CD4-positive, alpha-beta T cell treated with Interleukin-6 for 4 hours (primary cell): ENCODE measurements around the gene STON2.
"Not testable (repeated sequence)": the region's sequence is repeated elsewhere in the genome, so short reads cannot be mapped to it uniquely, and the experiment has no call there.

Experiments used
- DNase-seq: peaks from one replicate; pipeline ENCODE4 v3.0.0-alpha.2; 2020; ENCODE audit warnings: mixed read lengths

The STON2 gene, protein sequence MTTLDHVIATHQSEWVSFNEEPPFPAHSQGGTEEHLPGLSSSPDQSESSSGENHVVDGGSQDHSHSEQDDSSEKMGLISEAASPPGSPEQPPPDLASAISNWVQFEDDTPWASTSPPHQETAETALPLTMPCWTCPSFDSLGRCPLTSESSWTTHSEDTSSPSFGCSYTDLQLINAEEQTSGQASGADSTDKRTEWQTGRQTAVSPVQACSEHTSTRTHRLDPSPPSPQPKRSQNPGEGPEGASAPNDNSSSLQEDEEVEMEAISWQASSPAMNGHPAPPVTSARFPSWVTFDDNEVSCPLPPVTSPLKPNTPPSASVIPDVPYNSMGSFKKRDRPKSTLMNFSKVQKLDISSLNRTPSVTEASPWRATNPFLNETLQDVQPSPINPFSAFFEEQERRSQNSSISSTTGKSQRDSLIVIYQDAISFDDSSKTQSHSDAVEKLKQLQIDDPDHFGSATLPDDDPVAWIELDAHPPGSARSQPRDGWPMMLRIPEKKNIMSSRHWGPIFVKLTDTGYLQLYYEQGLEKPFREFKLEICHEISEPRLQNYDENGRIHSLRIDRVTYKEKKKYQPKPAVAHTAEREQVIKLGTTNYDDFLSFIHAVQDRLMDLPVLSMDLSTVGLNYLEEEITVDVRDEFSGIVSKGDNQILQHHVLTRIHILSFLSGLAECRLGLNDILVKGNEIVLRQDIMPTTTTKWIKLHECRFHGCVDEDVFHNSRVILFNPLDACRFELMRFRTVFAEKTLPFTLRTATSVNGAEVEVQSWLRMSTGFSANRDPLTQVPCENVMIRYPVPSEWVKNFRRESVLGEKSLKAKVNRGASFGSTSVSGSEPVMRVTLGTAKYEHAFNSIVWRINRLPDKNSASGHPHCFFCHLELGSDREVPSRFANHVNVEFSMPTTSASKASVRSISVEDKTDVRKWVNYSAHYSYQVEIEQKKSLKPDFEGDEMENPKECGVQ

GRCh38 chr14:81400202-81400678 lies at the start of gene STON2:
Gene STON2 (minus strand): TSS chr14:81400324. CDS start chr14:81398382, 1,942 bp downstream.
- no peak for DNase-seq

- DNase-seq: no peak
Measured at GRCh38 chr14:81449576-81449975, 49.5 kb upstream of the STON2 start.

DNA sequence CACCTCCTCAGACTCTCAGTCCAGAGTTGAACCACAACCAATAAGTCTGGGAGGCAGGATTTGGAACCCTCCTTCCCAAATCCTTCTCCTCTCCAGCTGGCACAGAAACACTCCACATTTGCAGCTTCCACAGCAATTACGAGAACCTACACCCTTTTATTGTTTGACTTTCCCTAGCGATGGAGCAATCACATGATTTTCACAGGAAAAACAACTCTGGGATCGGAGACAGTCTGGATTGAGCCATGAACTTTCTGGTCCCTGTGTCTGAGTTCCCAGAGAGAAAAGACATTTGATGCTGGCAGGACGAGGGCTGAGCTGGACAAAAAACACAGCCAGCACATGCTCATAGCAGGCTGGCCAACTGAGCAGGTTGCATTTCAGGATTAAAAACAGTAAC lies 49.0 kb upstream of the STON2 start:
- DNase-seq: no peak

- no peak for DNase-seq
Measured at GRCh38 chr14:81447021-81447764, 47.1 kb upstream of the STON2 start.

DNA sequence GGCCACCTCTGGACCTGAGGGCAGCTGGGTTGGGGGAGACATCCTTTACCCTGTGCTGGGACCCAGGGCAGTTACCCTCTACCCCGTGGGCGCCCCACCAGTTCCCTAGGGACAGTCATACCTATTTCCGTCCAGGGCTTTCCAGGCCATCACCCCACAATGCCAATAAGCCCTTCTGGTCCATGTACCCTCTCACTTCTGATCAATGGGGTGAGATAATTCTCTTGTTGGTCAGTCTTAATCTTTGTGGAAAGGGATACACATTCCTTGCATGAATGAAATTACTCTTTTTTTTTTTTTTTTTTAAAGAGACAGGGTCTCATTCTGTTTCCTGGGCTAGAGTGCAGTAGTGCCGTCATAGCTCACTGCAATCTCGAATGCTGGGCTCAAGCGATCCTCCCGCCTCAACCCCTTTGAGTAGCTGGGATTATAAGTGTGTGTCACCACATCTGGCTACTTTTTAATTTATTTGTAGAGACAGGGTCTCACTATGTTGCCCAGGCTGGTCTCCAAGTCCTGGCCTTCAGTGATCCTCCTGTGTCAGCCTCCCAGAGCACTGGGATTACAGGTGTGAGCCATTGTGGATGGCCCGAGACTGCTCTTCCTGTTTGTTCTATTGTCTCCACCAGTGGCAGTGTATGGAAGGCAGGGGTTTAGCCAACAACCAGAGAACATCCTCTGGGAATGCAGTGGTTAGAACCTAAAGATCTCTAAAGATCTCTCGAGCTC lies 46.3 kb upstream of the STON2 start:
- DNase-seq: no peak

DNA sequence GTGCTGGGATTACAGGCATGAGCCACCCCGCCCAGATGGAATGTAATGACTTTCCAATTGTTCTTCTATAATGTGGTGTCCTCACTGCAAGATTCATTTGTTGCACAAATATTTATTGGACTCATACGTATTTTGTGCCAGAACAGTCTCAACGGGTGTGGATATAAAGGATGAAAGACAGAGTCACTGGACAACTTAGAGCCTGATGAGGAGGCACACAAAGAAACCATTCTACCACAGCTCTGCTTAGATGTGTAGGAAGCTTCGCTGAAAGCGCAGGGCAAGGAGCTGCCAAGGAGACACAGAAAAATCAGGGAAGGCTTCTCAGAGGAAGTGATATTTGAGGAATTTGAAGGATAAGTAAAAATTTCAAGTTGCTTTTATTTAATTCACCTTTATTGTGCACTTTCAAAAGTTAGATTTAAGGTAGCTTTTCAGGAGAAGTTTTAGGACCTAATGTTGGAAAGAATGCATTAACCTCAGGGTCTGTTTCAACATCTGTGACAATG lies 41.6 kb upstream of the STON2 start:
- no peak for DNase-seq

- no peak for DNase-seq
Measured at GRCh38 chr14:81440041-81440440, 39.9 kb upstream of the STON2 start.

- DNase-seq: no peak
Measured at GRCh38 chr14:81437244-81437643, 37.1 kb upstream of the STON2 start.

- peak; percentile 38 for DNase-seq
Measured at GRCh38 chr14:81436296-81437138, 36.4 kb upstream of the STON2 start.

GRCh38 chr14:81435391-81436295 lies 35.5 kb upstream of the STON2 start:
- DNase-seq: peak; percentile 20

- no peak for DNase-seq
Measured at GRCh38 chr14:81435048-81435390, 34.9 kb upstream of the STON2 start.

DNA sequence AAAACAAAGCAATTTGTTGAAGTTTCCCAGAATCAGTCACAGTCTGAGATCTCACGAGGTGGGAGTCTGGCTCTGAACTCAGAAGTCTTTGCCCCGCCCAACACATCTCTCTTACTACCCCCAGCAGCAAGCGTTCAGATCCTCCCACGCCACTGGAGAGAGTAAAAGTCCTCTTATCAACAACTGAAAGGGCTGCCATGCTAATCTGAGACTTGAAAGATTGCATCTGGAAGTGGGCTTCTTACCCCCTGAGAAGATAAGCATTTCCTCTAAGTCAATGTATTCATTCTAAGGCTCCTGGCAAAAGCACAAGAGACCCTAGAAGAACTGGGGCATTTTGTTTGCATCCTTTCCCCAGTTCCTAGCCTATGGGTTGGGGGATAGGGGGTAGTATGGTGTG lies 34.1 kb upstream of the STON2 start:
- no peak for DNase-seq

- DNase-seq: no peak
Measured at GRCh38 chr14:81433378-81433777, 33.3 kb upstream of the STON2 start.

- no peak for DNase-seq
Measured at GRCh38 chr14:81432219-81432661, 32.1 kb upstream of the STON2 start.

DNA sequence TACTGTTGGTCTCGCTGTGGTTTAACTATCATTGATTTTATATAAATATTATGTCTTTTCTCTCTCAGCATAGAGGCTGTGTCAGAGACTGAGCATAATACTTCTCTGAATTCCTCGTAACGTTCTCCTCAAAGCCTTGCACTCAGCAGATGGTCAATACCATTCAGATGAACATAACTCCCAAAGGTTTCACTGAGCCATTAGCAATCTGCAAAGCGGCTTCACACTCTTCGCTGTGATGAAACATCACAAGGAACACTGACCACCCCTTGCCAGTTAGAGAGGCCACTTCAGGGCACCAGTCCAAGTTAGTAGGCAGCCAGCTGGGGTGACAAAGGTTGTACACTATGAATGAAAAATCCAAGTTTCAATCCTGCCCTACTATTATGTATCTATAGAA lies 30.1 kb upstream of the STON2 start:
- DNase-seq: no peak

GRCh38 chr14:81429749-81430148 lies 29.6 kb upstream of the STON2 start:
- DNase-seq: not testable (repeated sequence)

- DNase-seq: no peak
Measured at GRCh38 chr14:81429028-81429427, 28.9 kb upstream of the STON2 start.

- DNase-seq: no peak
Measured at GRCh38 chr14:81427348-81428058, 27.4 kb upstream of the STON2 start.

- DNase-seq: no peak
Measured at GRCh38 chr14:81423504-81423903, 23.4 kb upstream of the STON2 start.
